Endodermal cell (in vitro differentiated cells): ENCODE measurements around the gene RPL35. TPM values are rescaled to one million over a fixed set of nuclear protein-coding genes. Genes with fewer than 3 reads are reported as not detected.

Experiments
- DNase-seq: peaks from one replicate; pipeline ENCODE4 v3.0.0-alpha.2; 2017
- H3K27ac ChIP-seq: 2 replicates; pipeline ENCODE4 v1.5.1; 2013; ENCODE audit warnings: mild to moderate bottlenecking, low read depth, low read length, moderate library complexity
- H3K27me3 ChIP-seq: 2 replicates; pipeline ENCODE4 v1.6.1; 2013; ENCODE audit warnings: mild to moderate bottlenecking, low read length, moderate library complexity; ENCODE audit not compliant: insufficient read depth, control insufficient read depth, poor library complexity, severe bottlenecking
- H3K36me3 ChIP-seq: 2 replicates; pipeline ENCODE4 v1.7.0; 2013; ENCODE audit warnings: mild to moderate bottlenecking, low read length, moderate library complexity; ENCODE audit not compliant: control insufficient read depth, insufficient read depth
- H3K4me1 ChIP-seq: one replicate; pipeline ENCODE4 v1.7.0; 2013; ENCODE audit warnings: low read length; ENCODE audit not compliant: control insufficient read depth, insufficient read depth
- H3K4me3 ChIP-seq: 2 replicates; pipeline ENCODE4 v1.5.1; 2013; ENCODE audit warnings: mild to moderate bottlenecking, low read length, moderate library complexity
- H3K9ac ChIP-seq: 2 replicates; pipeline ENCODE4 v1.6.1; 2013; ENCODE audit warnings: mild to moderate bottlenecking, low read length, moderate library complexity; ENCODE audit not compliant: poor library complexity, severe bottlenecking; ENCODE audit errors: extremely low read depth
- H3K9me3 ChIP-seq: 2 replicates; pipeline ENCODE4 v1.6.1; 2013; ENCODE audit warnings: mild to moderate bottlenecking, low read length, moderate library complexity; ENCODE audit not compliant: control insufficient read depth
- H3K27ac Mint-ChIP-seq: 2 replicates; pipeline ENCODE4 v1.8.0; 2020; ENCODE audit warnings: mixed read lengths
- H3K27me3 Mint-ChIP-seq: 2 replicates; pipeline ENCODE4 v1.8.0; 2021; ENCODE audit warnings: mild to moderate bottlenecking, mixed read lengths; ENCODE audit not compliant: insufficient read depth
- H3K36me3 Mint-ChIP-seq: 2 replicates; pipeline ENCODE4 v1.8.0; 2020; ENCODE audit warnings: low read depth, mixed read lengths
- H3K4me1 Mint-ChIP-seq: 2 replicates; pipeline ENCODE4 v1.8.0; 2020; ENCODE audit warnings: mixed read lengths
- H3K4me3 Mint-ChIP-seq: 2 replicates; pipeline ENCODE4 v1.8.0; 2020; ENCODE audit warnings: mild to moderate bottlenecking, moderate library complexity, mixed read lengths
- H3K9me3 Mint-ChIP-seq: 2 replicates; pipeline ENCODE4 v1.8.0; 2020; ENCODE audit warnings: mild to moderate bottlenecking, mixed read lengths
- CTCF ChIP-seq: fragments of 200-600 bp; sonication (generic); conservative IDR thresholded peaks from 2 replicates; pipeline ENCODE4 v1.5.0; 2021; ENCODE audit warnings: antibody characterized with exemption, mild to moderate bottlenecking
- WGBS, 2 experiments: methylation state at CpG; one replicate each; pipeline versions ENCODE4 v1.1.5 to v1.1.7; 2013; ENCODE audit warnings: missing lambda C conversion rate in 2 of 2, mixed read lengths in 1 of 2; ENCODE audit not compliant: insufficient coverage in 1 of 2, insufficient read length in 1 of 2; 5-methylcytosine and 5-hydroxymethylcytosine counted together
- long read RNA-seq, 4 experiments: library from polyadenylated mRNA in 2 of 4; library from RNA in 1 of 4; library from capped mRNA in 1 of 4; stranded (forward) in 3 of 4; unstranded in 1 of 4; transcript quantifications; one replicate each; pipeline ENCODE4 v2.0.0, GENCODE V29; 2020 to 2021; ENCODE audit warnings: inconsistent platforms in 1 of 4
- polyA plus RNA-seq, 2 experiments: library from polyadenylated mRNA; stranded (reverse); fragments of 50-300 nt; gene quantifications; one replicate each; pipeline ENCODE4 v1.2.3, GENCODE V29; 2013
- total RNA-seq, 2 donors: library from RNA; stranded (reverse); fragmentation: NEBNext Ultra II Directional in 1 of 2; extraction: Animal tissue kit (Norgen Biotek cat#: 25700) in 1 of 2; gene quantifications; 2 replicates in 1 of 2; 3 replicates in 1 of 2; pipeline ENCODE4 v1.2.1, GENCODE V29; 2021

RPL35 gene
- 1,000 to 10,000 TPM; 1,507 to 1,578 TPM for total RNA-seq
- 1,782 TPM for polyA plus RNA-seq (2013, experiment 1 of 2)
- 1,780 TPM for polyA plus RNA-seq (2013, experiment 2 of 2)
- long read RNA-seq, experiment 1, transcript RPL35-203 (3 exons, 785 nt), result minor isoform, 161 of 586 reads
- long read RNA-seq, experiment 1, transcript RPL35-201 (4 exons, 455 nt), result major isoform, 400 of 586 reads
- long read RNA-seq, experiment 1, partial matches to known transcripts, result 12 of 586 reads
- long read RNA-seq, experiment 1, other reads (novel, unspliced or antisense), result 13 of 586 reads
- long read RNA-seq, experiment 2, transcript RPL35-203 (3 exons, 785 nt), result minor isoform, 18 of 621 reads
- long read RNA-seq, experiment 2, transcript RPL35-201 (4 exons, 455 nt), result major isoform, 595 of 621 reads
- long read RNA-seq, experiment 2, partial matches to known transcripts, result 3 of 621 reads
- long read RNA-seq, experiment 2, other reads (novel, unspliced or antisense), result 3 of 621 reads
- long read RNA-seq, experiment 3, transcript RPL35-203 (3 exons, 785 nt), result minor isoform, 21 of 454 reads
- long read RNA-seq, experiment 3, transcript RPL35-201 (4 exons, 455 nt), result major isoform, 416 of 454 reads
- long read RNA-seq, experiment 3, partial matches to known transcripts, result 9 of 454 reads
- long read RNA-seq, experiment 3, other reads (novel, unspliced or antisense), result 8 of 454 reads
- long read RNA-seq, experiment 4, partial matches to known transcripts, result 1 of 6 reads
- long read RNA-seq, experiment 4, other reads (novel, unspliced or antisense), result 1 of 6 reads

- H3K27ac ChIP-seq, result peak within 1 kb of the TSS; percentile 98
Observed at GRCh38 chr9:124861342-124862229, at the start of gene RPL35, which contains the start of gene ARPC5L. RPL35 (minus strand) TSS chr9:124861957; CDS start chr9:124861912, 45 bp downstream. ARPC5L (plus strand) TSS chr9:124862130; CDS start chr9:124869291, 7,161 bp downstream.

GRCh38 chr9:124908098-124908497 lies 46.3 kb upstream of the RPL35 start:
- H3K4me1 Mint-ChIP-seq, result no peaks in the 10 kb centered on the region
- H3K27me3 Mint-ChIP-seq, result no peaks in the 10 kb centered on the region
- peaks cover 38% of the 10 kb centered on the region for H3K36me3 Mint-ChIP-seq
- H3K9ac ChIP-seq, result no peak overlapping the region
- no peaks in the 10 kb centered on the region for H3K9me3 ChIP-seq
- H3K4me1 ChIP-seq, result no peaks in the 10 kb centered on the region
- no peak overlapping the region for H3K27ac ChIP-seq
- 96% methylated on average over 1 of the region's 2 CpGs; no CpG with 5 or more reads in 1 of the 2 experiments for WGBS, 2 experiments
- no peaks in the 10 kb centered on the region for H3K36me3 ChIP-seq
- DNase-seq, result no peak
- no peak overlapping the region for H3K4me3 ChIP-seq
- H3K4me3 Mint-ChIP-seq, result no peak overlapping the region
- no peaks in the 10 kb centered on the region for H3K9me3 Mint-ChIP-seq
- H3K27ac Mint-ChIP-seq, result no peak overlapping the region
- no peaks in the 10 kb centered on the region for H3K27me3 ChIP-seq
- TF ChIP-seq CTCF, result no peak

More at GRCh38 chr9:124861342-124862229, at the start of gene RPL35, which contains the start of gene ARPC5L:
- H3K4me1 Mint-ChIP-seq, result peaks cover 6% of the 10 kb centered on the region
- Histone ChIP-seq H3K9ac (peak within 1 kb of the TSS; percentile 91), H3K4me1 (peaks cover 2% of the 10 kb centered on the region), H3K36me3 (peaks cover 42% of the 10 kb centered on the region), H3K9me3 (no peaks in the 10 kb centered on the region), H3K27me3 (no peaks in the 10 kb centered on the region), H3K4me3 (peak within 1 kb of the TSS; percentile 95)
- 0% methylated on average over 54 to 92 of the region's 92 CpGs for WGBS, 2 experiments
- peak; percentile 96 for DNase-seq
- no peaks in the 10 kb centered on the region for H3K9me3 Mint-ChIP-seq
- H3K36me3 Mint-ChIP-seq, result peaks cover 45% of the 10 kb centered on the region
- TF ChIP-seq CTCF, result peak; percentile 59
- peak within 1 kb of the TSS; percentile 98 for H3K27ac Mint-ChIP-seq
- no peaks in the 10 kb centered on the region for H3K27me3 Mint-ChIP-seq
- H3K4me3 Mint-ChIP-seq, result peak within 1 kb of the TSS; percentile 95

GRCh38 chr9:124906966-124907365 lies 45.2 kb upstream of the RPL35 start:
- no peak for DNase-seq
- Histone ChIP-seq H3K4me3 (no peak overlapping the region), H3K9ac (no peak overlapping the region), H3K36me3 (no peaks in the 10 kb centered on the region), H3K9me3 (no peaks in the 10 kb centered on the region), H3K27me3 (no peaks in the 10 kb centered on the region), H3K4me1 (no peaks in the 10 kb centered on the region), H3K27ac (no peak overlapping the region)
- Mint-ChIP-seq H3K9me3 (no peaks in the 10 kb centered on the region), H3K27me3 (no peaks in the 10 kb centered on the region), H3K27ac (no peak overlapping the region), H3K4me1 (no peaks in the 10 kb centered on the region), H3K36me3 (peaks cover 38% of the 10 kb centered on the region), H3K4me3 (no peak overlapping the region)
- no peak for TF ChIP-seq CTCF
- 89 to 100% methylated on average over 1 of the region's 1 CpG for WGBS, 2 experiments
